Occipital lobe (tissue), 2 donors: ENCODE data around the gene NLRP6. TPM values are rescaled to one million over a fixed set of nuclear protein-coding genes. Genes with fewer than 3 reads are reported as not detected.

Experiments used
- DNase-seq: peaks from one replicate; lab custom pipeline; 2025; lab: John Stamatoyannopoulos, UW
- total RNA-seq: library from RNA; depleted of rRNA; stranded (reverse); fragments of >200 nt; gene quantifications from one replicate; pipeline ENCODE4 v1.2.3, GENCODE V29; 2014

NLRP6 gene
- total RNA-seq, 1 donor from 2014 or later = not detected

GRCh38 chr11:292211-293121, 14.3 kb downstream of the NLRP6 start:
- DNase-seq = no peak

GRCh38 chr11:293271-293851, 15.2 kb downstream of the NLRP6 start:
- DNase-seq = no peak

- no peak for DNase-seq
Observed at GRCh38 chr11:293852-294661, 15.8 kb downstream of the NLRP6 start.

- no peak for DNase-seq
Observed at GRCh38 chr11:294780-295179, 16.6 kb downstream of the NLRP6 start.

- no peak for DNase-seq
Observed at GRCh38 chr11:295351-296170, 17.4 kb downstream of the NLRP6 start.

GRCh38 chr11:296171-297050, 18.2 kb downstream of the NLRP6 start:
- DNase-seq = no peak

DNA sequence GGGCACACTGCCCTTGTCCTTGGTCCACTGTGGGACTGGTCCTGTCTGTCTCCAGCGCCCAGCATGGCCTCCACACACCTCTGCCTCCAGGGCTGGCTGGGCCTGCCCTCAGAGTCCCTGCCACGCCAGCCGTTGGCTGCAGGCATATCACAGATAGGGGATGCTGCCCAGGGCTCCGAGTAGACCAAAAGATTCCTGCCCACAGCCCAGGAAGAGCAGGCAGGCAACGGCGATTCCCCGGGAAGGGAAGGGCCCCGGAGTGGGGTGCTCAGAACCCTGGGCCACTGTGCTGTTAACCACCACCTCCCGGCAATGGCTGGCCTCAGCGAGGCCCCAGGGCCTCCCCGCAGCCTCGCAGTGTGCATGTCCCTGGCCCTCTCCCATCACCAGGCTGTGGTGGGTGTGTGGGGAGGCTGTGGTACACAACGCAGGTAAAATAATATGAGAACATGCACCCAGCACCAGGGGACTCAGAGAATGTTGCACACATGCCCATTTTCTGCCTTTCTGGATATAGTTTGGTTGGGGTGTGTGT, 18.9 kb downstream of the NLRP6 start:
- no peak for DNase-seq

DNA sequence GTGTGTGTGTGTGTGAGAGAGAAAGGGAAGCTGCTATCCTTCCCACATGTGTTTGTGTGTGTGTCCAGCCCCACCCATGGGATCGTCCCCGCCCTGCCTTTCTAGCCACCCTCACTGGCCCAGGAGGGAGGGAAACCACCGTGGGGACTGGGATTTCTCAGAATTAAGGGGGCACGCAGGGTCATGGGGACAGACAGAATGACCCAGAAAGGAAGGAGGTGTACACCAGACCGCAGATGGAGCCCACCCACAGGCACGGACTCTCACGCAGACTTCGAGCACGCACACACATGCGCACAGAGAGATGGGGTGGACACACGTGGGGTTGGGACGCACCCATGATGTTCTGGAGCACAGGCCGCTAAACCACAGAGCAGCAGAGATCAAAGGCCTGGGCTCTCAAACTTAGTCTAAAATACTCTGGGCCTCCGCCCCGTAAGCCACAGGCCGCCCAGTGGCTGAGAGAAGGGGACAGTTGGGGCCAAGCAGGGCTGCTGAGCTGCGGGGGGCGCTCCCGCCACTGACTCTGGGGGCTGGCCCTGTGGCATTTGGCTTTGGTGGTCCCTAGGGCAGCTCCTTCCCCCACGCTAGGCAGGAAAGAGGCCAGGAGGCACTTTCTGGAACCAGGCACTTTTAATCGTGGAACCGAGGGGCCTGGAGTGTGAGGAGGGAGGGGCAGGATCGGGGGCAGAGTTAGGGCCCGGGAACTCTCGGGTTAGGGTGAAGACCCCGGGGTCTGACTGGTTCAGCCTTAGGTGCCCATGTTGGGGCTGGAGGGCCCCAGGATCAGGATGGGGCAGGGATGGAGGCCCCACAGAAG, 19.6 kb downstream of the NLRP6 start:
- no peak for DNase-seq

GRCh38 chr11:298406-299065, 20.3 kb downstream of the NLRP6 start:
- DNase-seq = no peak

GRCh38 chr11:299081-299891, 21.1 kb downstream of the NLRP6 start, which contains the start of gene IFITM5:
IFITM5 (minus strand) TSS chr11:299526; CDS start chr11:299490, 36 bp downstream.
- DNase-seq = no peak

DNA sequence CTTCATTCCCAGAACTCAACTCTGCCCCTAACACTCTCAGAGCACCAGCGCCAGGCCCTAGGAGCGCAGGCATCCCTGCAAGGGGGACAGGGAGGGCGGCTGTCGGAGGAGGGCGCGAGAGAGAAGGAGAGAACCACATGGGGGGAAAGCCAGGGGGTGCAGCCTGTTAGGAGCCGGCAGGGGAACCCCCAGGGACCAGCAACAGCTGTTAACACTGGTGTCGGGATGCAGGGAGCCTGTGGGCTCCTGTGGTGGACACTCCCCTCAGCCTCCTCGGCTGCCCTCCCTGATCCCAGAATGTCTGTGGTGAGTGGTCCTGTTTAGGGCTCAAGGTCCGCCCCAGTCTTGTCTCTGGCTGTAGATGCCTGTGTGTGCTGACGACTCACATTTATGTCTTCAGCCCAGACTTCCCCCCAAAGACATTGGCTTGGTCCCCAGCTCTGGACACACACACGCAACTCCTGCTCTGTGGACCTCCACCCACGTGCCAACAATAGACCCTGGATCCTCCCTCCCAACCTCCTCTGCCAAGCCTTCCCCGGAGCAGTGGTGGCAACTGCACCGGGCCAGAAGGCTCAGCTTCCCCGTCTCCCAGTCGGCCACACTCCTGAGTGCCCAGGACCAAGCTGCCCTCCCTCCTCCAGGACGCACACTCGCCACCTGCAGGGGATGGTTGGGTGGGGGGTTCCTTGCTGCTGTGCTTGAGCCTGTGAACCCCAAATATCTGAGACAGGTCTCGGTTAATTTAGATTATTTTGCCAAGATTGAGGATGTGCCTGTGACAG, 21.9 kb downstream of the NLRP6 start:
- no peak for DNase-seq

DNA sequence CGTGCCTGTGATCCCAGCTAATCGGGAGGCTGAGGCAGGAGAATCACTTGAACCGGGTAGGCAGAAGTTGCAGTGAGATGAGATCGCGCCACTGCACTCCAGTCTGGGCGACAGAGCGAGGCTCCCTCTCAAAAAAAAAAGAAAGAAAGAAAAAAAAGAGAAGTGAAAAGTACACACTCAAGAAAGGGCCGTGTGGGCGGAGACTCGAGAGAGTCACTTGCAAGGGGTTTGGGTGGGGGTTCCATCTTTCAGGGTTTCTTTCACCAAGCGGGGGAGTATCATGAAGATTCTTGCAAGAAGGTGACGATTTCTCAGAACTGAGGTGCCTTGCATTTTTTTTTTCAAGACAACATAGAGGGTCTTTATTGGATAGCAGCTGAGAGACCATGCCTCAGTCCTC, 25.2 kb downstream of the NLRP6 start:
- no peak for DNase-seq

DNA sequence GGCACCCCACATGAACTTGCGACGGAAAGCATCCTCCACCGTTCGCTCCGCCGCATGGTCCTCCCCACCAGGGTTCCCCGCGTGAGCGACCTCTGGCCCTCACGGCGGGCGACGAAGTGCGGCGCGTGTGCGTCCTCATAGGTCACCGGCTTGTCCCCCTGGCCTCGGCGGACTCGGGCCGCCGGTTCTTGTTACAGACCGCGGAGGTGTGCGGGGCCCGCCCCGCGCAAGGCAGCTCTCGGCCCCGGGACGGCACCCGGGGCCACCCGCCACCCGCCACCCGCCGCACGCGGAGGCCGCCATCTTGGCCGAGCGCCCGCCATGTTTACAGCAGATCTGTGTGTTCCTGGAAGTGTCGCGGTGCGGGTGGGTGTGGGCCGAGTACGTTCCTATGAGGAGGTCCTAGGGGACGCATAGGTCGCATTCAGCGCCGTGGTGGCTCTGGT, 25.9 kb downstream of the NLRP6 start:
- DNase-seq = no peak

- no peak for DNase-seq
Observed at GRCh38 chr11:304915-305843, 27.0 kb downstream of the NLRP6 start.

DNA sequence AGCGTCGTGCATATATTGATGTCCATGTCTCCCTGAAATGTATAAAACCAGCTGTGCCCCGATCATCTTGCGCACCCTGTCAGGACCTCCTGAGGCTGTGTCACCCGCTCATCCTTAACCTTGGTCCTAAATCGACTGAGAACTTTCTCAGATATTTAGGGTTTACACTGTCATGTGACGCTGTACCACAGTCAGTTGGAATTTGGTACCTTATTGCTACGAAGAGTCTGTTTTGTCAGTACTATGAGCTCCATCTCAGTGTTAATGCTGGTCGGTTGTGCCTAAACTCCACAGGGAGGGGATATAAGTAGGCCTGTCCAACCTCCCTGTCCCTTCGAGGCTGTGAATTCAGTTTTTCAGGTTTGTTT, 27.6 kb downstream of the NLRP6 start:
- DNase-seq = no peak
